GM18517 (cell line): ENCODE measurements around the gene CLEC20A.
A peak's percentile ranks its signal among the peaks of the same experiment; 100 is the strongest.

Experiments used
- ATAC-seq: cut with Tn5 transposase; IDR thresholded peaks from one replicate; pipeline ENCODE4 v1.9.1; 2021; ENCODE audit warnings: mild to moderate bottlenecking, moderate library complexity; ENCODE audit not compliant: unreplicated experiment

Gene CLEC20A

DNA sequence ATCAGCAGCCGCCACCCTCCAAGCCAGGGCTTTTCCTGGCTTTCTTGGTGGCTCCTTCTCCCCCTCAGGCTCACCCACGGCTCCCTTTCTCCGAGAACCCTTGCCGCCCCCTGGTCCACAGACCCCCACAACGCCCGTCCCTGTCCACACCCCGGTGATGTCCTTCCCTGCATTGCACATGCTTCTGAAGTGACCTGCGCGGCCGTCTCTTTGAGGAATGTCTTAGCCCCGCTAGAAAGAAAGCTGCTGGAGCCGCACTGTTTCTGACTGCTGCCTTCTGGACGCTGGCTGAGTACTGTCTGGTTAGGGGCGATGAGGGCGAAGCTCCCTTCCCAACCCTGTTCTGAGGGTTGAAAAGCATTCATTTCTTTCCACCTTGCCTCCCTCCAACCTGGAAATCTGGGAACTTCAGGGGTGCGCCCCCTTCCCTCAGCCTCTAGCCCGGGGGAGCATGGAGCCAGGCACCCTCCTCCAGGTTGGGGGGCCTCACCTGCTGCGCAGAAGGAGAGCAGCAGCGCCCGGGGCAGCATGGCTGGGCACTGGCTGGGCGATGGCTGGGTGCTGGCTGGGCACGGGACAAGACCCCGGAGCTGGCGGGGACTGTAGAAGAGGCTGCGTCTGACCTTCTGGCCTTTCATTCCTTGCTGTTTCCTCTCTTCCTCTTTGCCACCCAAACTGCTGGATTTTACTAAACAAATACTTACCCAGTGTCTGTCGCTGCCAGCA lies at the start of gene CLEC20A:
CLEC20A (minus strand) TSS at position 555 of the 726 bp plus-strand sequence; CDS start at position 530, 25 bp downstream.
- no peak for ATAC-seq

DNA sequence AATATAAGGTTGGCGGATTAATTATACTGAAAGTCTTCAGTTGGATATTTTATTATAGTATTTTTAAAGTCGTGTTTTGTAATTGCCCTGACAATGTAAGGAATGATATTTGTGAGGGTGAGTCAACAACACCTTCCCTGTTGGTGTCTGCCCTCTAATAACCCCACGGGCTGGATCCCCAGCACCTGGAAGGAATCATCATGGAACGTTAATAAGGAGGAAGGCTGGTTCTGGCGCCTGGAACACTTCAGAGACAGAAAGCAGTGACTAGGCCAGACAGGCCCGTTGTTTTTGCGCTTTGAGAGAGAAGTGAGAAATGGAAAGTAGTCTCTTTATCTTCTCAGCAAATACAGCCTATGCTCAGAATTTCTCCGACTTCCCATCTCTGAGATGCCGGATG lies 47.8 kb upstream of the CLEC20A start:
- ATAC-seq: no peak

DNA sequence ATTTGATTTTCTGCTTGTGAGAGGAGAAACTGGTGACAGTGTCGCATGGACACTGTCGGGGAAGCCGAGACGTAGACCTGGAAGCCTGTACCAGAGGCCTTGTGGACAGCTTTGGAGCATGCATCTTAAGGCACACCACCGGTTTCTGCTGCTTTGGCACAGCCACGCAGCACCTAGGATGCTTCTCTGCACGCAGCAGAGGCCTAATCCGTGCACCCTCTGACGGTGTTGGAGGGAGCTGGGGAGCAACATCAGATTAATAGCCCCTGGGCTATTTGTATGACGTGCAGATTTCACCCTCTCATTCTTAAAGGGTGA lies 46.5 kb upstream of the CLEC20A start:
- peak; percentile 53 for ATAC-seq

DNA sequence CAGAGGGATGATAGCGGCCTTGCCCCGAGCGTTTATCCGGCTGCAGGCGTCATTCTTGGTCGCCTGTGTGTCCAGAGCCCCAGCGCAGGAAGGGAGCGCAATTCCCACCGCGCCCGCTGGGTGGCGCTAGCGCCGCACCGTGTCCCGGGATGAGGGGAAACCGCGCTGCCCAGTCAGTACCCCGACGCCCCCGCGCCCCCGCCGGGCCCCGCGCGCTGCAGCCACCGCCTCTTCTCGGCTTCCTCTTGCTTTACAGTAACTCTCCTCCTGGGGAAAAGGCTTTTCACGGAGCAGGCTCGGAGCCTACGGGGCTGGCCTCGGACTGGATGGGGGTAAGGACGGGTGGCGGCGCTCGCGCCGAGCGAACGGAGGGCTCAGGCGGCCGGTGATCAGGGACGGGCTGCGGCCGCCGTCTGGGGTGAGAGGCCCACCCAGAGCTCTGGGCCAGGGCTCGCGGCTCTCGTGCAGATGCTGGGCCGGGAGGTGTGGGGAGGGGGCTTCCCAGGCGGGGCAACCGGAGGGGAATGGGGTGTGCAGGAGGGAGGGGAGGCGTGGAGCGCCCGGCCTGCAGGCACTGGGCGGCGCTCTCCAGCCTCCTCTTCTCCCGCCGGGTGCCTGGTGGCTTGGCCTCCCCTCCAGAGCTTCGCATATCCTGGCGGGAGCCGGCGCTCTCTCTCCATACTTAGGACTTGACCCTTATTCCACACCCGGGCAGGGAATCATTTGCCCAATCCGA lies 46.0 kb upstream of the CLEC20A start:
- peak; percentile 72 for ATAC-seq

DNA sequence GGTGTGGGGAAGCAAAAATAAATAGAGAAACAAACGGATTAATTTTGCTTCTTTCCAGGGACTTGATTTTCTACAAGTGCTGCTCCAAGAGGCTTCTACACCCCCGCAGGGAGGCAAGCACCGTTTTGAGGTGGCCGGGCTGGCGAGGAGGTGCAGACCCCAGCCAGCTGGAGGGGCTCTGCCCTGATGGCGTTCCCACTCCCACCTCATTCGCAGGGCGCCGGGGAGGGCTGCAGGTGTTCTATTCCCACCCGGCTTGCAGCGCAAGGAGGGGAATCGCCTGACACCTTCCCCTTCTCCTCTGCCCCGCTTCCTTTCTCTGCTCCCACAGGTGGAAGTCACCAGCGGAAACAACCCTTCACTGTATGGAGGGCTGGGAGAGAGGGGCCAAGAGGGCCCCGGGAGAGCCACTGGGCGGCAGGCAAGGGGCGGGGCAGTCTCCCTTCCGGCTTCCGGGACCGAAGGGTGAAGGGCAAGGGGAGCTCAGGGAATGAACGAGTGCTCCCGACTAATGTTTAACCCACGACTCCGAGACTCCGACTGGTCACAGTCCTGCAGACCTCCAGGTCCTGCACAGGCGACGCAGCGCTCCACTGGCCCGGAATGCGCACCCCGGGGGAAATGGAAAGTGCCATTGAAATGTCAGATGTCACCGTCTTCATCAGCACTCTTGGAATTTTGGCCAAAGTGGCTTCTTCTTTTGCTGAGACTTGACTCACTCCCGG lies 45.2 kb upstream of the CLEC20A start:
- peak; percentile 38 for ATAC-seq

- ATAC-seq: no peak
These were observed 44.6 kb upstream of the CLEC20A start for GRCh38 chr1:178541379-178541778.

- no peak for ATAC-seq
These were observed 43.9 kb upstream of the CLEC20A start for GRCh38 chr1:178540646-178541045.

GRCh38 chr1:178540204-178540603 lies 43.4 kb upstream of the CLEC20A start:
- ATAC-seq: no peak

GRCh38 chr1:178539291-178539690 lies 42.5 kb upstream of the CLEC20A start:
- ATAC-seq: no peak

- no peak for ATAC-seq
These were observed 41.6 kb upstream of the CLEC20A start for GRCh38 chr1:178538192-178538916.

DNA sequence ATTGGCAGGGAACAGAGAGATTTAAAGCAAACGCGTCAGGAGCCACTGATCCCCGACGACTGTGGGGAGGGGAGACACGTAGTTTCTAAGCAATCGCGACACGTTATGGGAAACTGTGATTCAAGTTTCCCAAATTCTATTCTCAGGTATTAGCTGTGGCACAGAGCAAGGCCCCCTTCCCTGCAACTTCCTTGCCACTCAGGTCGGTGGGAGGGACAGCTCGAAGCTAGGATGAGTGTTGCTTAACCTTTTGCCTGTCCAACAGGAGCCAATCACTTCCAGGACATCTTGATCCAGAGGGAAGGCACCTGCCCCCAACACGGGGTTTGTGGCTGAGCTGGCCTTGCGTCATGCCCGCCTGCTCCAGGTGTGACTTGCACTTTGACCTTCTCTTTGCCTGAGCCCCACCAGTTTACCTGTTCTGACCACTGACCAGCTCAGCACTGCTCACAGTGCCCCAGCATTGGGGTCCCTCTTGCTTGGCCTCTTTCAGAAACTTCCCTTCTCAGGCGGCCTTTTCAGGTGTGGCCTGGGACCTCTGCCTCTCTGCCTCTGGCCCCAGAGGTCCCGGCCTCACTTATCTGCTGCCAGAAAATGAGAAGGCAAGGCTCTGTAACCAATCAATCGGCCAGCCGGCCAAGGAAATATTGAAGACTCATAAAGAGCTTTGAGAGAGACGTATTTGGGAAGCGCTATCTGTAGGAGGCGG lies 40.8 kb upstream of the CLEC20A start:
- no peak for ATAC-seq

- ATAC-seq: no peak
These were observed 40.1 kb upstream of the CLEC20A start for GRCh38 chr1:178536844-178537371.

GRCh38 chr1:178536329-178536728 lies 39.6 kb upstream of the CLEC20A start:
- ATAC-seq: no peak

DNA sequence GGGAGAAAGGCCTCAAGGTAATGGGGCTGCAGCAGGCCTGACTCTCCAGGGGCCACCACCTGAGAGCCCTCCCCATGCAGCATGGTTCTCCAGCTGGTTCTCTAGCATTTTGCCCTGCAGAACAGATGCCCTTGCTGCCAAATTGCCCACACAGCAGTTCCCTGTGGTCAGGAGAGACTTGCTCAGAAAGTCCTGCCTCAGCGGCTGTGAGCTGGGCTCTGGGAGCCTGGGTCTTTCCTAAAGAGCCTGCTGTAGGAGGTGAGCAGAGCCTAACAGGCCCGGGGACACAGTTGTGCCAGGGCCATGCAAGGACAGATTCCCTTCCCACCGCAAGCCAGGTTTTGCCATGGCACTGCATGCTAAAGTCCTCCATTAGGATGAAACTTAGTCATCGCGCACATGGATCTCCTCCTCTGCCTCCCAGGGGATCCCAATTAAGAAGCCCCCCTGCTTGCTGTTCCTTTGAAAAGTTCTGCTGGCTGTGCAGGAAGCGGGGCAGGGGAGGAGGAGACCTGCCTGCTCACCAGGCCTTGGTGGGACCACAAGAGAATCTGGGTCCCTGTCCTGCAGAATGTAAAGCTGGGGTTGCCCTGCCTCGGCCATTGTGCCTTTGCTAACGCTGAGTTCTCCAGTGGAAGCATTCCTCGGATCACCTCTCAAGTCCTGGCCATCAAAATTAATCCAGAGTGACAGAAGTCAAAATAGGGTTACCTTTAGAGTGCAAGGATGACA lies 37.5 kb upstream of the CLEC20A start:
- no peak for ATAC-seq

GRCh38 chr1:178533121-178533946 lies 36.6 kb upstream of the CLEC20A start:
- ATAC-seq: no peak

DNA sequence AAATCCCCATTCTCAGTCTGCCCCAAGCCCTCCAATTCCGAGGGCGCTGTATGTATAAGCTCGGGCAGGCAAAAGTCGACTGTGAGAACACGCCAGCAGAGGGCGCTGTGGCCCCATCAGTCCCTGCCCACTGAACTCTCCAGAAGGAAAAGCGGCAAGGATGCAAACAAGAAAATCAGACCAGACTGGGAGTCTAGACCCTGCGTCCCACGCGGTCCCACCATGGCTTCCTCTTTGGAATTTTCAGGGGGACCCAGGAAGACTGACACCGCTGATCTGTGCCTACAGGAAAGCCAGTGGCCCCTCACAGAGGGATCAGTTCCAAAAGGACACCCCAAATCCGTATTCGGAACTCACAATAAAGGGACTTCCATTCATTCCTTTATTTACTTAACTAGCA lies 35.6 kb upstream of the CLEC20A start:
- no peak for ATAC-seq

DNA sequence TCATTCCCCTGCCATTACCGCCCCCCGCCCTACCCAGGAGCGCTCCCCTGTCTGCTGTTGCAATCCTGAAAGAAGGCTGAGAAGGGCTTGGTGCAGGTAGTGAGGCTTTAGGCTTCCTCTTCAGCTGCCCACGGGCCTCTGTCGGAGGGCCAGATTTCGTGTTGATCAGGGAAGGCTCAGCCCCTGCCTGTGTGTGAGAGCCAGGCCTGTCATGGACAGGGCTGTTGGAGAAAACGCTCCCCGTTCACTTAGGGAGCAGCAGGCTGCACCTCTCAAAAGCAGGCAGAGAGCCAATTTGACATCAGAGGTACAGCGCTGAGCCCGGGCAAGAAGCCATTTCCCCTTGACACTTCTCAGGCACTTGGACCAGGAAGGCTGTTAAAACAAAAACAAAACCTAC lies 35.1 kb upstream of the CLEC20A start:
- ATAC-seq: no peak

GRCh38 chr1:178530502-178530901 lies 33.7 kb upstream of the CLEC20A start:
- no peak for ATAC-seq

- no peak for ATAC-seq
These were observed 33.3 kb upstream of the CLEC20A start for GRCh38 chr1:178530037-178530402.
